NB4 (cell line): Measurements from ENCODE around the gene CATSPERB.

ENCODE experiments used
- CTCF ChIP-seq: IDR thresholded peaks from one replicate; pipeline ENCODE4 v1.5.1; 2012; ENCODE audit warnings: low read depth, low read length
- MYC ChIP-seq: IDR thresholded peaks from 2 replicates; pipeline ENCODE4 v1.6.1; 2011; ENCODE audit warnings: low read depth, low read length
- POLR2A ChIP-seq: IDR thresholded peaks from 2 replicates; pipeline ENCODE4 v1.6.1; 2011; ENCODE audit warnings: mild to moderate bottlenecking; ENCODE audit not compliant: insufficient read length; ENCODE audit errors: extremely low read depth
- TF ChIP-seq, protein P1 (sequence below): IDR thresholded peaks from 2 replicates; pipeline ENCODE4 v1.6.1; 2011; ENCODE audit warnings: low read depth, low read length

DNA sequence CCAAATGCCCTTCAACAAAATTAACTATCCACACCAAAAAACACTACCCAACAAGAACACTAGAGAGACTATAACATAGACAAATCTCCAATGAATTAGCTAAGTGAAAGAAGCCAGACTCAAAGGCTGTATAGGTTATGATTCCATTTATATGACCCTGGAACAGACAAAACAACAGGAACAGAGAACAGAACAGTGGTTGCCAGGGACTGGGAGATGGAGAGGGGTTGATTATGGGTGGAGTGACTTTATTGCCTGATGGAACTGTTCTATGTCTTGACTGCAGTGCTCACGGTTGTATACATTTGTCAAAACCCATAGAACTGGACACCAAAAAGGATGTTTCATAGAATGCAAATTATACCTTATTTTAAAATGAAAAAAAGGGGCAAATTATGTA is 14.9 kb downstream of the CATSPERB start:
- no peak for TF ChIP-seq CTCF
- no peak for TF ChIP-seq POLR2A
- TF ChIP-seq MYC: no peak
- TF ChIP-seq, protein P1, sequence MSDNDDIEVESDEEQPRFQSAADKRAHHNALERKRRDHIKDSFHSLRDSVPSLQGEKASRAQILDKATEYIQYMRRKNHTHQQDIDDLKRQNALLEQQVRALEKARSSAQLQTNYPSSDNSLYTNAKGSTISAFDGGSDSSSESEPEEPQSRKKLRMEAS: no peak
